ENCODE results near the gene ST14.
"Not testable (repeated sequence)": the region's sequence is repeated elsewhere in the genome, so short reads cannot be mapped to it uniquely, and the experiment has no call there.

The ST14 gene

GRCh38 chr11:130244848-130245247 lies 85.3 kb downstream of the ST14 start:
- no peak for DNase-seq

DNA sequence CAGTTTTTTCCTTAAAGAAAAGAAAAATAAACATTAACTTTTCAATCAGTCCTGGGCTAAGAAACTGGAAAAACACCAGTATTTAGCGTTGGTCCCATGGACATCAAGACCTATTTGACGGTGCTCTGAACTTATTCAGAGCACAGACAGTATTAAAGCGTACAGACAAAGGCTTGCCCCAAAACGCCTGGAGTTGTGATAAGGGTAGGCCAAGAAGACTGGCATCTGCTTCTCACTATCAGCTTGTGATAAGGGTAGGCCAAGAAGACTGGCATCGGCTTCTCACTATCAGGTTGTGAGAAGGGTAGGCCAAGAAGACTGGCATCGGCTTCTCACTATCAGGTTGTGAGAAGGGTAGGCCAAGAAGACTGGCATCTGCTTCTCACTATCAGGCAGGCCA lies 85.8 kb downstream of the ST14 start:
- not testable (repeated sequence) for DNase-seq

DNA sequence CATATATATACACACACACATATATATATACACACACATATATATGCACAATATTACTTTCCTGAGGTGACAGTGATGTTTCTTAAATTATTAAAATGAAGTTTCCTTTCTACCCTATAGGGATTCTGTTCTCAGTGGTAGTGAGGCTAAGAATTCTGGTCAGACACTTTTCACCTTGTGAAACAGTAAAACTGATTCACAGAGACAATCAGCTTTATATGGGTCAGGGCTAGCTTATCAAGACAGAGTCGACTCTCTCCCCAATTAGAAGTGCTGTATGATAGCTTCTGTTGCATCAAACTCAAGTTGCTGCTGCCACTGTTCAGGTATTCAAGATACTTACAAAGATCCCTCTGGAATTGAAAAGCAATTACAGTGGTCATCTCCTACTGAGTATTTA lies 86.7 kb downstream of the ST14 start:
- no peak for DNase-seq

GRCh38 chr11:130246738-130247137 lies 87.2 kb downstream of the ST14 start:
- DNase-seq = no peak

- no peak for DNase-seq
Measured at GRCh38 chr11:130247319-130247718, 87.7 kb downstream of the ST14 start.

DNA sequence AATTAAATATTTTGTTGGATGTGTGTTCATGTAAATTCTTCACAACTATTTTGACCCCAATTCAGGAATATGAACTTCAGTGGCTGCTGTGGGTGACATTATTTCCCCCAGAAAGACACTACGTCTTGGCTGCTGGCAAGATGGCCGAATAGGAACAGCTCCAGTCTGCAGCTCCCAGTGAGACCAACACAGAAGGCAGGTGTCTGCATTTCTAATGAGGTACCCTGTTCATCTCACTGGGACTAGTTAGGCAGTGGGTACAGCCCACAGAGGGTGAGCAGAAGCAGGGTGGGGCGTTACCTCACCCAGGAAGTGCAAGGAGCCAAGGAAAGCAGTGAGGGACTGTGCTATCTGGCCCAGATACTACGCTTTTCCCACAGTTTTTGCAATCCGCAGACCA lies 89.8 kb downstream of the ST14 start:
- DNase-seq = no peak

DNA sequence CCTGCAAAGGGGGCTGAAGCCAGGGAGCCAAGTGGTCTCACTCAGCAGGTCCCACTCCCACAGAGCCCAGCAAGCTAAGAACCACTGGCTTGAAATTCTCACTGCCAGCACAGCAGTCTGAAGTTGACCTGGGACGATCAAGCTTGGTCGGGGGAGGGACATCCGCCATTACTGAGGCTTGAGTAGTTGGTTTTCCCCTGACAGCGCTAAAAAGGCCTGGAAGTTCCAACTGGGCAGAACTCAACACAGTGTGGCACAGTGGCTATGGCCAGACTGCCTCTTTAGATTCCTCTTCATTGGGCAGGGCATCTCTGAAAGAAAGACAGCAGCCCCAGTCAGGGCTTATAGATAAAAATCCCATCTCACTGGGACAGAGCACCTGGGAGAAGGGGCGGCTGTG lies 90.3 kb downstream of the ST14 start:
- not testable (repeated sequence) for DNase-seq

GRCh38 chr11:130251763-130252162 lies 92.2 kb downstream of the ST14 start:
- not testable (repeated sequence) for DNase-seq

Measured in NCI-H510A (cell line).